Trophoblast cell (in vitro differentiated cells and primary cell): ENCODE data around the gene TMEM9.

Source experiments
- DNase-seq, 2 donors: peaks; one replicate each; pipeline ENCODE4 v3.0.0-alpha.2; 2016
- H2AFZ ChIP-seq: 2 replicates; pipeline ENCODE4 v1.6.1; 2013; ENCODE audit warnings: low read length, moderate library complexity, mild to moderate bottlenecking; ENCODE audit not compliant: insufficient read depth, poor library complexity
- H2AK5ac ChIP-seq: 2 replicates; pipeline ENCODE4 v1.6.1; 2013; ENCODE audit warnings: mild to moderate bottlenecking, low read length
- H2BK120ac ChIP-seq: 2 replicates; pipeline ENCODE4 v1.6.1; 2013; ENCODE audit warnings: low read length, mild to moderate bottlenecking, moderate library complexity; ENCODE audit not compliant: insufficient read depth, poor library complexity
- H2BK12ac ChIP-seq: 2 replicates; pipeline ENCODE4 v1.6.1; 2013; ENCODE audit warnings: mild to moderate bottlenecking, low read length, moderate library complexity
- H2BK5ac ChIP-seq: 2 replicates; pipeline ENCODE4 v1.6.1; 2013; ENCODE audit warnings: low read length, low read depth, moderate library complexity, mild to moderate bottlenecking; ENCODE audit not compliant: poor library complexity
- H3K14ac ChIP-seq: 2 replicates; pipeline ENCODE4 v1.6.1; 2013; ENCODE audit warnings: mild to moderate bottlenecking, low read length
- H3K18ac ChIP-seq: 2 replicates; pipeline ENCODE4 v1.6.1; 2013; ENCODE audit warnings: mild to moderate bottlenecking, low read length
- H3K23ac ChIP-seq: 2 replicates; pipeline ENCODE4 v1.6.1; 2013; ENCODE audit warnings: low read length
- H3K27ac ChIP-seq: 2 replicates; pipeline ENCODE4 v1.5.1; 2013; ENCODE audit warnings: low read depth, mild to moderate bottlenecking, inconsistent platforms, low read length, moderate library complexity
- H3K27me3 ChIP-seq: 2 replicates; pipeline ENCODE4 v1.6.1; 2013; ENCODE audit warnings: inconsistent platforms, mild to moderate bottlenecking, low read length, moderate library complexity; ENCODE audit not compliant: insufficient read depth
- H3K36me3 ChIP-seq, 2 experiments: 1 replicate in 1 of 2; 2 replicates in 1 of 2; pipeline ENCODE4 v1.6.1; 2013; ENCODE audit warnings: low read length in 2 of 2, mild to moderate bottlenecking in 2 of 2, moderate library complexity in 1 of 2; ENCODE audit not compliant: insufficient read depth in 2 of 2, control insufficient read depth in 1 of 2
- H3K4ac ChIP-seq: 2 replicates; pipeline ENCODE4 v1.6.1; 2013; ENCODE audit warnings: low read depth, mild to moderate bottlenecking, low read length, moderate library complexity
- H3K4me1 ChIP-seq, 2 experiments: 1 replicate in 1 of 2; 2 replicates in 1 of 2; pipeline ENCODE4 v1.6.1; 2013; ENCODE audit warnings: low read length in 2 of 2, mild to moderate bottlenecking in 2 of 2, moderate library complexity in 1 of 2; ENCODE audit not compliant: insufficient read depth in 2 of 2, control insufficient read depth in 1 of 2
- H3K4me2 ChIP-seq: 2 replicates; pipeline ENCODE4 v1.6.1; 2013; ENCODE audit warnings: inconsistent platforms, mild to moderate bottlenecking, low read length, moderate library complexity
- H3K4me3 ChIP-seq: 2 replicates; pipeline ENCODE4 v1.5.1; 2013; ENCODE audit warnings: mild to moderate bottlenecking, low read depth, low read length, inconsistent platforms
- H3K79me1 ChIP-seq: one replicate; pipeline ENCODE4 v1.6.1; 2013; ENCODE audit warnings: low read length
- H3K79me2 ChIP-seq: 2 replicates; pipeline ENCODE4 v1.6.1; 2013; ENCODE audit warnings: low read length, mild to moderate bottlenecking; ENCODE audit not compliant: control insufficient read depth, insufficient read depth, poor library complexity
- H3K9ac ChIP-seq: 2 replicates; pipeline ENCODE4 v1.6.1; 2013; ENCODE audit warnings: mild to moderate bottlenecking, low read length
- H3K9me3 ChIP-seq: 2 replicates; pipeline ENCODE4 v1.6.1; 2013; ENCODE audit warnings: low read depth, mild to moderate bottlenecking, control low read depth, inconsistent platforms, low read length; ENCODE audit not compliant: insufficient read depth
- H4K12ac ChIP-seq: 2 replicates; pipeline ENCODE4 v1.6.1; 2013; ENCODE audit warnings: low read depth, mild to moderate bottlenecking, low read length, moderate library complexity
- H4K8ac ChIP-seq: 2 replicates; pipeline ENCODE4 v1.6.1; 2013; ENCODE audit warnings: low read depth, mild to moderate bottlenecking, low read length, moderate library complexity
- H4K91ac ChIP-seq: one replicate; pipeline ENCODE4 v1.6.1; 2013; ENCODE audit warnings: low read depth, mild to moderate bottlenecking, low read length, moderate library complexity
- WGBS: extraction: QIAGEN DNeasy Blood & Tissue Kit; methylation state at CpG from one replicate; pipeline ENCODE4 v1.1.7; 2013; ENCODE audit warnings: missing lambda C conversion rate; ENCODE audit not compliant: insufficient read length, insufficient coverage; ENCODE audit errors: extremely low coverage; 5-methylcytosine and 5-hydroxymethylcytosine counted together

Gene TMEM9

GRCh38 chr1:201157949-201158348 lies 3.7 kb upstream of the TMEM9 start:
- Histone ChIP-seq H4K12ac (no peak overlapping the region), H4K91ac (no peak overlapping the region)
- WGBS = no CpG with 5 or more reads among the region's 2 CpGs

GRCh38 chr1:201156819-201157218 lies 2.5 kb upstream of the TMEM9 start:
- Histone ChIP-seq H4K91ac (no peak overlapping the region), H4K8ac (no peak overlapping the region), H2BK120ac (no peak overlapping the region), H2AFZ (no peak overlapping the region), H3K27ac (no peak overlapping the region), H3K27me3 (no peaks in the 10 kb centered on the region), H2BK5ac (no peak overlapping the region), H2AK5ac (no peak overlapping the region), H4K12ac (no peak overlapping the region), H3K4me2 (no peak overlapping the region), H3K79me1 (peaks cover 14% of the 10 kb centered on the region), H3K9me3 (no peaks in the 10 kb centered on the region), H3K36me3 (peaks cover 3% of the 10 kb centered on the region in 2 experiments), H3K23ac (no peak overlapping the region), H3K4me3 (no peak overlapping the region), H3K4me1 (peaks cover 9 to 10% of the 10 kb centered on the region in 2 experiments), H3K79me2 (peaks cover 11% of the 10 kb centered on the region), H3K18ac (no peak overlapping the region), H3K9ac (no peak overlapping the region), H3K4ac (no peak overlapping the region), H3K14ac (no peak overlapping the region), H2BK12ac (no peak overlapping the region)
- DNase-seq = no peak

More at GRCh38 chr1:201157949-201158348, 3.7 kb upstream of the TMEM9 start:
- Histone ChIP-seq H3K79me1 (peaks cover 14% of the 10 kb centered on the region), H3K23ac (no peak overlapping the region), H3K14ac (no peak overlapping the region), H3K18ac (no peak overlapping the region), H2AK5ac (no peak overlapping the region), H3K4me3 (no peak overlapping the region), H2AFZ (no peak overlapping the region), H3K9ac (no peak overlapping the region), H3K36me3 (no peaks in the 10 kb centered on the region), H3K4ac (no peak overlapping the region), H3K27ac (no peak overlapping the region), H2BK12ac (no peak overlapping the region), H2BK5ac (no peak overlapping the region), H4K8ac (no peak overlapping the region), H3K79me2 (peaks cover 11% of the 10 kb centered on the region), H3K27me3 (no peaks in the 10 kb centered on the region), H3K9me3 (no peaks in the 10 kb centered on the region), H3K4me2 (no peak overlapping the region), H3K4me1 (peaks cover 9 to 10% of the 10 kb centered on the region in 2 experiments), H2BK120ac (no peak overlapping the region)
- DNase-seq = no peak

- no peak overlapping the region for H4K12ac ChIP-seq
- no peak overlapping the region for H2BK12ac ChIP-seq
- no peak overlapping the region for H3K9ac ChIP-seq
- H4K91ac ChIP-seq = no peak overlapping the region
- no peak overlapping the region for H4K8ac ChIP-seq
- H3K27ac ChIP-seq = no peak overlapping the region
- no peaks in the 10 kb centered on the region for H3K27me3 ChIP-seq
- no CpG with 5 or more reads among the region's 3 CpGs for WGBS
- H2AFZ ChIP-seq = no peak overlapping the region
- H3K4me1 ChIP-seq = peaks cover 9 to 10% of the 10 kb centered on the region in 2 experiments
- no peak overlapping the region for H3K14ac ChIP-seq
- no peaks in the 10 kb centered on the region for H3K9me3 ChIP-seq
- no peak overlapping the region for H3K18ac ChIP-seq
- H3K4ac ChIP-seq = no peak overlapping the region
- no peak for DNase-seq
- no peak overlapping the region for H2BK5ac ChIP-seq
- H3K4me2 ChIP-seq = no peak overlapping the region
- H3K36me3 ChIP-seq = peaks cover 4 to 8% of the 10 kb centered on the region in 2 experiments
- H3K23ac ChIP-seq = no peak overlapping the region
- no peak overlapping the region for H3K4me3 ChIP-seq
- H2BK120ac ChIP-seq = no peak overlapping the region
- H3K79me2 ChIP-seq = peaks cover 11% of the 10 kb centered on the region
- no peak overlapping the region for H2AK5ac ChIP-seq
- H3K79me1 ChIP-seq = peaks cover 14% of the 10 kb centered on the region
Measured at GRCh38 chr1:201156346-201156745, 2.1 kb upstream of the TMEM9 start.

- H2BK12ac ChIP-seq = no peak overlapping the region
- H2BK5ac ChIP-seq = no peak overlapping the region
Measured at GRCh38 chr1:201155354-201155753, 1.1 kb upstream of the TMEM9 start.

More at GRCh38 chr1:201155354-201155753, 1.1 kb upstream of the TMEM9 start:
- H3K14ac ChIP-seq = no peak overlapping the region
- no peak for DNase-seq
- H2AK5ac ChIP-seq = no peak overlapping the region
- H3K4me2 ChIP-seq = no peak overlapping the region
- H3K23ac ChIP-seq = no peak overlapping the region
- H2AFZ ChIP-seq = no peak overlapping the region
- H2BK120ac ChIP-seq = no peak overlapping the region
- H3K9ac ChIP-seq = no peak overlapping the region
- H3K4me3 ChIP-seq = no peak overlapping the region
- no CpG with 5 or more reads among the region's 2 CpGs for WGBS
- H3K27me3 ChIP-seq = no peaks in the 10 kb centered on the region
- H3K18ac ChIP-seq = no peak overlapping the region
- no peak overlapping the region for H4K91ac ChIP-seq
- H4K8ac ChIP-seq = no peak overlapping the region
- peaks cover 11% of the 10 kb centered on the region for H3K79me2 ChIP-seq
- no peak overlapping the region for H3K4ac ChIP-seq
- no peaks in the 10 kb centered on the region for H3K9me3 ChIP-seq
- H4K12ac ChIP-seq = no peak overlapping the region
- peaks cover 14% of the 10 kb centered on the region for H3K79me1 ChIP-seq
- H3K4me1 ChIP-seq = peaks cover 9 to 10% of the 10 kb centered on the region in 2 experiments
- H3K27ac ChIP-seq = no peak overlapping the region
- peaks cover 6 to 15% of the 10 kb centered on the region in 2 experiments for H3K36me3 ChIP-seq
